ENCODE measurements around the gene KDM8.

Gene KDM8

DNA sequence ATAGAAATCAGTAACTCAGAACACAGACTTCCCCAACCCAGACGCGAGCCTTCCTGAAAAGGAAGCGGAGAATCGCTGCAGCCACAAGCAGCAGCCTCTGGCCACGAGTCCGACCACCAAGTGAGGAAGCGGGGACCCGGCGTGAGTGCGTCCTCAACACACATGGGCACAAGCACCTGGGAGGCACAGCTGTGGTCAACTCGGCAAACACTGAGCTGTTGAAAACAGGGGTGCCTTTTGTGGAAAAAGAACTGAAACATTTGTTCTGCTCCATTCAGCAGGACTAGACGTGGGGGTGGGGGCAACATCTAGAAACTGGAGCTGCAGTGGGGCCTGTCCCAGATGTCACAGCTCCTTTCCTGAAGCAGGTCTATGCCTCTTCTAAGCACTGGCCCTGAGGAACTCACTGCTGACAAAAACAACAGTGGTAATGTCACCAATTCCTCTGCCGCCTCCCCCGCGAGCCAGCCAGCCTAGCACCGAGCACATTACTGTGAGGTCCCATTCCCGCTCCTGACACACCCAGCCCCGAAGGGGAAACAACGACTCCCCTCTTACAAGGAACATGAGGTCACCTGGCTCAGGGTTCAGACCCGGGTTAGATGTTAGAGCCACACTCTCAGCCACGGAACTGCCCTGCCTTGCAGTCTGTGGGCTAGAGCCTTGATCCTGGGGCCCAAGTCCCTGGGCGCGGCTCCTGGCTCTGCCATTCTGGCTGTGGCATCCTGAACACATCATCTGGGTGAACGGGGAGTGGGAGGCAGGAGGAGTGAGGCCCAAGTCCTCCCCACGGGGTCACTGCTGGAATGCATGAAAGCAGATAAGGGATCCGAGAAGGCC, 29.0 kb downstream of the KDM8 start:
- DNase-seq: no peak

DNA sequence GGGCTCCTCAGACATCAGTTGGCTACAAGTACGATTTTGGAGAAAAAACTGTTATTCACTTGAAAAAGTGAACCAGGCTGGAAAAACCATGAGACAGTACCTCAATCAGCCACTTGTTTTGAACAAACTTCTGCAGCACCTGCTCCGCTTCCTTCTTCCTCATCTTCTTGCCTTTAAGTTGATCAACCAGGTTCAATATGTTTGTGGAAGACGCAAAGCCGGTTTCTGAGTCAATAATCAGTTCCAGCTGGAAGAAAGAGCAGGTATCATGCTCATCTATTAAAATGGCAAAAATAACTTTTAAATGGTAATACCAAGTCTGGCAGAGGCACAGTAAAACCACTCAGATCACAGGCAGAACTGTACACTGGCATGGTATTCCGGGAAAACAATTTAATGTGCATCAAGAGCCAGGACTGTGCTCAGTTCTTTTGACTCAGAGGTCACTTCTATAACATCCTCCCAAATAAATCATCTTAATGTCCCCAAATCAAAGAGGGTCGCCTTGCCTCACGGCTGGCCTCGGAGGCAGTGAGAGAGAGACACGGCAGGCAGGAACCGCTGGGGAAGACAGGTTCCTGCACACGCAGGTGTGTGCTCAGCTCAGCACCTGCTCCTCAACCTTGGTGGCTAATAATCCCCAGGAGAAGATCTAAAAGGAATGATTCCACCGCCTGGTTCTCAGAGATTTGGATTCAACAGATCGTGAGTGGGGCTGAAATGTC, 29.7 kb downstream of the KDM8 start:
- no peak for DNase-seq

DNA sequence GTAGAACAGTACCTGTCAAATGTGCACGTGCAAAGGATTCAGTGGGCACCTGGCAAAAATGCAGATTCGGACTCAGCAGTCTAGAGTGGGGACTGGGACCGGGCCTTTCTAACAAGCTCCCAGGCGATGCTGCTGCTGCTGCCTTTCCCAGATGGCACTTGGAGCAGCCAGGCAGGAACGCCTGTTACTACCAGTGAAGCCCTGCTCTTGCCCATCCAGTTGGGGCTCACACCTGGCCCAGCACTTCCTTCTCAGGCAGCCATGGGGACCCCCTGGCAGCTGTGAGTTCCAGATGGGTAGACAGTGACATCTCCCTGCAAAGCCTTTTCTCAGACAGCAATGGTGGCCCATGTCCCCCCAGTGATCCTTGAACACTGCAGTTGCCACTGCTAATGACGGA, 30.4 kb downstream of the KDM8 start:
- DNase-seq: no peak

DNA sequence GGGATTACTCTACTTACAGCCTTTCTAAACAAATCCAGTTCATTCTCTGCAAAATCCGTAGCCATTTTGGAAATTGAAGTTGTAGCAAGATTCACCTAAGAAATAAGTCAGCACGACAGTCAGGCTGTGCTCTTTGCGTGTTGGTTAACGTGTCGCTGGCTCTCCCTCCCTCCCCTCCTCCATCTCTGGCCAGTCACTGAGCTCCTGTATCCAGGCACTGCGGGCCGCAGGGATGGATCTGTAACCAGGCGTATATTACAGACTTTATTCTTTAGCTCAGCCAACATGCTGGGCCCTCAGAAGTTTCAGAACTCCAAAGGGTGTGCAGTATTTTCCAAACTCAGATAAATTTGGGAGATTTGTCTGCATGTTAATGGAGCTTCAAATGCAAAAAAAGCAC, 30.8 kb downstream of the KDM8 start:
- no peak for DNase-seq

DNA sequence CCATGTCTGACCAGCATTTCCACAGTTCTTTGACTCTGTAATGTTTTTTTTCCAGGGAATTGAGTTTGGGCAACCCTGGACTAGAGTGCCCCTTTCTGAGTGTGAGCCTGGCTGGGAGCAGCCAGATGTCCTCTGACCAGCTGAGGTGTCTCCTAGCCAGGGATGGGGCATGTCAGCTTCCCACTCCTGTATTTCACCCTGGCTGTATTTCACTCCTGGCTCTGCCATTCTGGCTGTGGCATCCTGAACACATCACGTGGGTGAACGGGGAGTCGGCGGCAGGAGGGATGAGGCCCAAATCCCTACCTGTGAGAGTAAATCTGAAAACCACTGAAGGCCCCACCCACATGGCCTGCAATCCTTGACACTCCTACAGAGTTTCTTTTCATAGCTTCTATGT, 31.3 kb downstream of the KDM8 start:
- DNase-seq: no peak

DNA sequence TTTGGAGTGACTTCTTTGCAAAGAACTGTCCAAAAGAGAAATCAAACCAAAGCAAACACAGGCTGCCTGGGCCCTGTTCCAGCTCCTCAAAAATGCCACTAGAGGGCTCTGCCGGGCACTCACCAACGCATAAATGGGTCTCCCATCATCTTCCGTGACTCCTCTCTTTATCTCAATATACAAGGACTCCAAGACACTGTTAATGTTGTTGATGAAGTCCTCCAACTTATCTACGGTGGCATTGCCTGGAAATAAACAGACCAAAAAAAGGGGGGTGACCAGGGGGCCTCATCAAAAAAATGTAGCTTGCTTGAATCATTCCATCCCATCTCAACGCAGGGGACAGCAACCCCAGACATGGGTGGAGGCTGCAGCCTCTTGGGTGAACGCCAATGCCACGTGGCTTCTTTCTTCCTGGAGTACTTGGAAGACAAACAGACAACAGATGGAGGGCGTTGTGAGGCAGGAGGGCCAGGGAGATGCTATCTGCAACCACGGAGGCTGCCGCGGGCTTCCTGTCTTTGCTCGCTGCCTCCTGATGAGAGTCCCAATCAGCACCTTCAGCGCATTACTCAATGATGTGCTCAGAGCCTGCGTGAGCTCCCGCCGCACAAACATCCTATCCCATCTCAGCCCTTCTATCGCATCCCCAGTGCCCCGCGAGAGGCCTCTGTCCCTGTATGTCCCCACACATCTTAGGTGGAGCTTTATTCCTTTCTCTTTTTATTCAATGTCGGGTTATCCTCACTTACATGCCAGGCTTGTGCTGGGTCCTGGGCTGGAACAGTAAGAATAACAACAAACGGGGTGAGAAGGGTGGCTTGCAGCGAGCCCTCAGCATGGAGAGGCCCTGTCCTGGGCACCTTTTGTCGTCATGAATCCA, 32.0 kb downstream of the KDM8 start:
- peak; percentile 94 for DNase-seq

DNA sequence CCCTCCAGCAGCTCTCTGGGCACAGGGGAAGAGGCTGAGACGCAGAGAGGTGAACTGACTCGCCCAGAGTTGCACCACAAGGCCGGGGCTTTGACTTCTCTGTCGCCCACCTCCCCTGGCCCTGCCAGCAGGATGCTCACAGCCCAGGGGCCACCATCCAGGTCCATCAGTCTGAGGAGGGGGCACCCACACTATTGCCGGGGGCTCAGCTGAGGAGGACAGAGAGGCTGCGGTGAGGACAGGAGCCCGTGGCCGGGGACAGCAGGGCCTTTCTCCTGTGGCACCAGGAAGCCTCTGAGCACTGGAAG, 32.6 kb downstream of the KDM8 start:
- no peak for DNase-seq

DNA sequence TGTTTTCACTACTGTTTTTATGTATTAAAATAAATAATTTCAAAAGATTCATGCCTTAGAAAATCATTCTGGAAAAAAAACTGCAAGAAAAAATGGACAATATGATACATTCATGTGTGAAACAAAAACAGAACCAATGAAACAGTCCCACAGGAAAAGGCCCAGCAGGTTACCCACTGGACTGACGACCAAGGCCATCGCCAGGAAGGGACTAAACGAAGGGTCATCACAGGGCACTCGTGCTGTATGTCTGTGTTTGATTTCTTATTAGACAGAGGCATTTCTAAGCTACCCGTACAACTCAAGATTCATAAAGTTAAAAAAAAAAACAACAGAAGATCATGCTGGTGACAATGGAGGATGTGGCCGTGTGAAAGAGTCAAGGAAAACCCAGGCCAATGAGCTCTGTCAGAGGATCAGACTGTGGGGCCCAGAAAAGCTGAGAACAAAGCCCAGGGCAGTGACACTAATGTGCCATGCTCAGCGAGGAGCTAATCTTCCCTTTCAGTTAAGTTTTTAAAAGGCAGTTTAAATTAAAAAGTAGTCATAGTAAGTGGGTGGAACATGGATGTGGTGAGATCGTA, 33.4 kb downstream of the KDM8 start:
- no peak for DNase-seq

DNA sequence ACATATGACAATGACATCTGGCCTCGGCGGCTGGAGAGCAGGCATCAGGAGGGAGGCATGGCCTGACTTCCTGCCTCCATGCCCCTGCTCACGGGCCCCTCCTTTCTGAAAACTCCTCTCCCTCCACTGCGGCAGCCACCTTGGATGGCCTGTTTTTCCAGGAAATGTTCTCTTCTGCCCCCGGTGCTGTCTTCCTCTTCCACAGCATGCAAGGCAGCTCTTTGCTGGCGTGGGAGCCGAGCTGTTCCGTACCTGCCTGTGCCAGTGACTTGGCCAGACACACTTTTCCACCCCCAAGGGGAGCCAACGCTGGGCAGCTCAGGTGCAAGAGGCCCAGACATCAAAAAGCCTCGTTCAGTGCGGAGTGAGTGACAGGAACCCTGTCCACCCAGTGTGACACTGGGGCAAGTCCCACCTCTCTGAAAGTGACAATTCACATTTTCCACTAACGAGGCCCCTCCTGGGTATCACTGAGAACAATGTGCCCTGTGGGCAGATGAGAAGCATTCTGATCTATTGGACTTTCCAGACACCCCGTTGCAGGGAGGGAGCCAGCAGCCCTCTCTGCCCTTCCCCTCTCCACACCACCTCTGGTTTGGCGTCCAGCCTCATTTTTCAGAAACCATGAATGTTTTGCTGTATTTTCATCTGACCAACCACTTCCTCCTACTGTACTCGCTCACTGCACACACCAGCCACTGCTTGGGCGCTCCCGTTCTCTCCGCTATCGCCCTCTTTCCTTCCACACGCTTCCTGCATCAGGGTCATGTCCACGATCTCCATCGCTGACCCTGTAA, 34.1 kb downstream of the KDM8 start:
- peak; percentile 10 for DNase-seq

DNA sequence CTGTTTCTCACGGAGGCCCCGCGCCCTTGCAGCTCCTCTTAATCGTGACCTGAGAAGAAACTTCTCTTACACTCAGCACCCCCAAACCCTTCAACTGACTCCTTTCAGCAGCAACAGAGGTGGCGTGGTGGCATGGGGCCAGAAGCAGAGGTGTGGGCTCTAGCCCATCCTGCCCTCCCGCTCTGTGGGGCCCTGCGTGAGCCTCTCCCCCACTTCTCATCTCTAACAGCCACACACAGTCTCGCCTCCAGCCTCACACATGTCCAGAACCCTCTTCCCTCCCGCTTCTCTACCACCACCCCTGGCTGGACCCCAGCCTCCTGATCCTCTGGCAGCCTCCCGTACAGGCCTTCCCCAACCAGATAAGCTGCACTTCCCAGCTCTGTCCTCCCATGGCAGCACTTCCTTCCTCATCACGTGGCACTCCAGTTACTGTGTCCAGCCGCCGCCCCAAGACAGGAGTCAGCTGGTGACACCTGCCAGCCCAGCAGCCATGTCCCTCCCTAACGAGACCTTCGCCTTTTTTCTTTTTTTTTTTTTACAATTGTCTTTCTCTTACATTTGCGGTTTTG, 34.8 kb downstream of the KDM8 start:
- DNase-seq: no peak

DNA sequence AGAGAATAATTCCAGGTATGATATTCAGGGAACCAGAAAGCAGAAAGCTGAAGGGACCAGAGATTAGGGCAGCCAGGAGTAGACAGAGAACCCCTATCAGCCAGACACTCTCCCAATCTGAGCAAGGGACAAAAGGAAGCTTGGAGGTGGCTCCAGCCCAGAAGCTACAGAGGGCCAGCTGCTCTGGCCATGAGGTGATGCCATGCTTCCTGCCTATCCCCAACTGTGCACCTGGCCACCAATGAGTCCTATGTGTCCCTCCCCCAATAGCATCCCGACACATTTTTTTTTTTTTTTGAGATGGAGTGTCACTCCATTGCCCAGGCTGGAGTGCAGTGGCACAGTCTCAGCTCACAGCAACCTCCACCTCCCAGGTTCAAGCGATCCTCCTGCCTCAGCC, 35.3 kb downstream of the KDM8 start:
- DNase-seq: no peak

DNA sequence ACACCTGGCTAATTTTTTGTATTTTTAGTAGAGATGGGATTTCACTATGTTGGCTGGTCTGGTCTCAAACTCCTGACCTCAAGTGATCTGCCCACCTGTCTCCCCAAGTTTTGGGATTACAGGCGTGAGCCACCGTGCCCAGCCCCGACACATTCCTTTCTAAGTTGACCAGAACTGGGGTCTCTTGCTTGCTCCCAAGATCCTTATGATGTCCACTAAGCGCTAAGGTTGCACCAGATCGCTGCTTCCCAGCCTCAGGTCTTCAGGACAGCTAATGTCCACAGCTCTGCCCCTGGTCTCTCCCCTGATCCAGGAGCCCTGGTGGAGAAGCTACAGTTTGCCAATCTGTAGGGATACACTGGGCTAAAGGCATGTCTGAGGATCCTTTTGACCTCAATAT, 35.7 kb downstream of the KDM8 start:
- no peak for DNase-seq

DNA sequence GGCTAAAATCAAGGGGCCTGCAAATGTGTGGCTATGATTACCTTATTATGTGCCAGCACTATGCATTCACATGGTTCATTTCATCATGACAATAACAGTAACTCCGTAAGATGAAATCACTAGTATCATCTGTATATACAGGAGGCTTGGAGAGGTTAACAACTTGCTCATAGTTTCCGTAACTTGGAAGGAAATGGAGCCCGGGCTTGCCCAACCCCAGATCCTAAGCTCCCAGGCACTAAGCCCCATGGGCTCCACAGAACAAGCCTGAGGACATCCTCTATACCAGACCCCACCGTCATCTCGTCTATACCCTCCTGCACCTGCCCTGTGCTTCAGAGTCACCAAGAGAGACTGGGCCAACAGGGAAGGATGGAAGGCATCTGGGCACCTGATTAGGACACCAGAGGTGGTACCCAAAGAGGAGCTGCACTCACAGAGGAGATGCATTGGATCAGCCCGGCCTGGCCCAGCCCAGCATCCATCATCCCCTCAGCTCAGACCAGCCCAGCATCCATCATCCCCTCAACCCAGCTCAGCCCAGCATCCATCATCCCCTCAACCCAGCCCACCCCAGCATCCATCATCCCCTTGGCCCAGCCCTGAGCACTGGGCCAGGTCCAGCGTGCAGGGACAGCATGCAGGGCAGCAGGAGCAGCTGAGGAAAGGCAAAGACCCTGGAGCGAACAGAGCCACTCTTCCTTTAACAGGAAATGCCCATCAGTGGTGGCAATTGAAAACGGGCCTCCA, 36.8 kb downstream of the KDM8 start:
- no peak for DNase-seq

DNA sequence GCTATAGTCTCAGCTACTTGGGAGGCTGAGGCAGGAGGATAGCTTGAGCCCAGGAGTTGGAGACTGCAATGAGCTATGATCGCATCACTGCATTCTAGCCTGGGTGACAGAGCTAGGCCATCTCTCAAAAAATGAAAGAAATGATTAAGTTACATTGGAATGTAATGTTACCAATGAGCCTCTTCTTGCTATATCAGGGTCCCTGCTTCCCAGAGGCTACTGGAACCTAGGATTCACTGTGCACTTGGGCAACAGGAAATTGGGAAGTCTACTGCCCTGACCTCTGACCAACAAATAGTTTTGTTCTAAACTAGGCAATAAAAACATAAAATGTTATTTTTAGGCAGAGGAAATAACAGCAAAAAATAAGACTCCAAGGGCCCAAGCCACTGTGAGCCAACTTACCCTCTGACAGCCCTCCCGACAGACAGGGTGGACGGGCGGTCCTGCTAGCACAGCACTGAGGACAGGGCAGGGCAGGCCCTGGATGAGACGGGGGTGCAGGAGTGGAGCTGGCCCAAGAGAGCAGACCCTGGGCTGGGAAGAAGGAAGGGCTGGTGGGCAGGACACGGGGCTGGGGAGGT, 37.7 kb downstream of the KDM8 start:
- no peak for DNase-seq

DNA sequence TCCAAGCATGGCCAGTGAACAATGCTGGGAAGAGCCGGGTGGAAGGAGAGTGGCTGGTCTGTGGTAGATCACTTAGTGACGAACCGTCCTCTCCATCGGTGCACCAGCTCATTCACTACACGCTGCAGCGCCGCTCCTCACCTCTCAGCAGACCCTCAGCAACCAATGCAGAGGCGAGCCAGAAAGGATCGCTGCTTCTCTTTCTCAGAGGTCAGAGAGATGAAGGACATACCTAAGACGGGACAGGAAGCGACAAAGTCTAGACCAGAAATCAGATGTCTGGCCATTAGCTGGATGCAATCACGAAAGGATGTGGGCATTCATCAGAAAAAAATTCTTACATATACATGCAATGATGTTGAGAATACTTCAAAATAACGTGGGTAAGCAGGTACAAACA, 38.3 kb downstream of the KDM8 start:
- no peak for DNase-seq

DNA sequence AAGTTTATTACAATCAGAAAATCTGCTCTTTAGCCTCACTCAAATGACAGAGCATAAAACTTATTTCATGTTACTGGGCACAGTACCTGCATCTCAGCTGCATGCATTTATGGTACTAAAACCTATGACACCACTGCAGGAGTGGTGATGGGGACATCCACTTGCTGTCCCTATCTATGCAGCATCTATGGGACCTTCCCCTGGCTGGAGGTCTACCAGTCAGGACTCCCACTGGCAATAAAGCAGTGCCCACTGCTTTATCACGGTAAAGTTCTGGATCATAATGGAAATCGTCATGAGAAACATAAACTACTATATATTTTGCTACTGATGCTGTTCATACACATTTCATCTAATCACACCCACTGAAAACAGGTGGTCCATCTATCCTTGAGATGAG, 39.1 kb downstream of the KDM8 start:
- DNase-seq: no peak

DNA sequence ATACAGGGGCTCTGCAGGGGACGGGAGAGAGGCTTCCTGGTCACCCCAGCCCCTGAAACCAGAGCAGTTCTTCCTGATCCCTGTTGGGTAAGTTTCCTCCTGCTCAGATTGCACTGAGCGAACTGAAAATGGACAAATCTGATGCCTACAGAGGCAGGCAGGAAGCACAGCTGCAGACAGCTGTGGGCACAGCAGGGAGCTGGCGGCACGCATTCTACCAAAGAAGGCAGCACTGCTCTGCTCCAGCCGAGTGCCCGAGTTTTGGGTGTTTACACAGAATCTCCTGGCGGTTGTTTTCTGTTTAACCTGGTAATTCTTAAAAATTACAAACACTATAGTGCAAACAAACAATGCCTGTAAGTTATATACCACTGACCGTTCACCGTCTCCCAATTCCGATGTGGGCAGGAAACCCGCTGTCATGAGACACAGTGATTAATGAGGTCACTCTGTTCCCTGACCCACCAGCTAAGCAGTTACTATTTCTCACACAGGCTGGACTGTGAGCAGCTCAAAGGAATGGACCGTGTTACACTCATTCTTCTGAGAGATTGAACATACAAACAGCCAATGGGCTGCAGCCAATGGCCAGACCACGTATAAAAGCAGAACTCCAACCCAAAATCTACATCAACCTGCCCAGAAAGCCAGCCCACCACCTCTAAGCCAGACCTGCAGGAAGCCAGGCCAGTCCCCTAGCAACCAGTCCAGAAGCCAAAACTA, 39.7 kb downstream of the KDM8 start:
- no peak for DNase-seq

DNA sequence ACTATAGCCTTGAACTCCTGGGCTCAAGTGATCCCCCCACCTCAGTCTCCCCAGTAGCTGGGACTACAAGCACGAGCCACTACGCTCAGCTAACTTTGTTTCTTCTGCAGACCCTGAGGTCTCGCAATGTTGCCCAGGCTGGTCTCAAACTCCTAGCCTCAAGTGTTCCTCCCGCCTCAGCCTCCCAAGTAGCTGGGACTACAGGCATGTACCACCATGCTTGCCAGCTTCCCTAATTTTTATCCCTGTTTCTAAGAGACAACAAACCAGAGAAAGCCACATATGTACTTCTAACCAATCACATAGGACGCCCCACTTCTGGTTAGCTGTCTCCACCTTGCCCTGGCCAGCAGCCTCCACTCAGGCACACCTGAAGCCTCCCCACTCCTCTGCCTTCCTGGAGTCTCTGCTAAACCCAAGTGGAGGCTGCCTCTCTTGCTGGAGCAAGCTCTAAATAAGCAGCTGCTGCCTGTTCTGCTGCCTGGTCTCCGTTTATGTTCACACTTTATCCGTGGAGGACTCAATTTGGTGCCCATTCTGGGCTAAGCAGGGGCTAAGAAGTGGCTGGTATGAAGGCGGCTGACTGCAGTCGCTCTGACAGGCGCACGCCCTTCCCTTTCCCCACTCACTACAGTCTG, 40.5 kb downstream of the KDM8 start:
- DNase-seq: no peak

DNA sequence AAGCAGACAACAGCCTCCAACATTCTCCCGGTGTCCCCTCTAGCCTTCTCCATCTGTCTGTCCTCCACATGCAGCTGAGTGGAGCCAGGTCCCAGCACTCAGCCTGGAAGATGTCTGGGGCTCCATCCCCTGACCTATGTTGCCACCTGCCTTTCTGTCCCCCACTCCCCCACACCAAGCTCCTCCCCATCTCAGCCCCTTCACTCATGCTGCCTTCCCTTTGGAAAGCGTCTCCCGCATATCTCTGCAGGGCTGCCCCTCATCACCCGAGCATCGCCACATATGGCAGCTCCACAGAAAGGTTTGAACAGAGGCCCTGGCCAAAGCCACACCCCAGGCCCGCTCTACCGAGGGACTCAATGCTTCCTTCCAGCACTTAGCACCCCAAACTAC, 41.0 kb downstream of the KDM8 start:
- DNase-seq: no peak

Data from NCI-H2171 (cell line).